GM18867 (cell line): Measurements from ENCODE around the gene SLC26A11.

Source experiments
- ATAC-seq: cut with Tn5 transposase; IDR thresholded peaks from one replicate; pipeline ENCODE4 v1.9.1; 2021; ENCODE audit warnings: mild to moderate bottlenecking, moderate library complexity; ENCODE audit not compliant: unreplicated experiment

SLC26A11 gene

DNA sequence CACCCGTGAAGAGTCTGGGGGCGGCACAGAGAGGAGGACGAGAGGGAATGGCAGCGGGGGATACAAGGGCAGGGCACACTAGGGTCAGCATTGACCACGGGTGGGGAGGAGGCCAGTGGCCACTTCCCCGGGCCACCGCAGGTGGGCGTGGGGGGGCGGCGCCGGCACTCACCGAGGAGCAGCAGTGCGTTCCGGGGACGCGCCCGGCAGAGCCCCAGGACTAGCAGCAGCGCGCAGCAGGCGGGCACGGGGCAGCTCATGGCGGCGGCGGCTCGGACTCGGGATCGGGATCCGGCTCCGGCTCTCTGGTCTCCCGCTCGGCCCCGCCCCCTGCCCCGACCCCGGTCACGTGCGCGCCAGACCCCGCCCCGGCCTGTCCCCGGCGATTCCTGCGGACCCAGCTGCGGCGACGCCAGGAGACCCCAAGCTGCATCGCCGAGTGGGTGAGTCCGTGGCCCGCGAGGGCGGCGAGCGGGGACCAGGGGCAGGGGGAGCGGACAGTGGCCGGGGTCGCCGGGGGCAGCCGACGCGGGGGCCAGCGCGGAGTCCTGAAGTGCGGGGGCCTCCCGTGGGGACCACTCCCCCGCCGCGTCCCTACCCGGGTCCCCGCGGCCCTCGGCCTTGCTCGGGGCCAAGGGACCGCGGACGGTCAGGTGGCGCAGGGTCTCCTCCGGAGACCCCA, at the start of gene SLC26A11, which contains the start of gene SGSH:
Gene SLC26A11, plus strand, starts transcription at position 374 of the 682 bp plus-strand sequence. CDS start 1,134 bp downstream, outside the sequence.
Gene SGSH, minus strand, starts transcription at position 280 of the 682 bp plus-strand sequence. Its CDS starts 20 bp downstream, at position 260.
- peak; percentile 42 for ATAC-seq

DNA sequence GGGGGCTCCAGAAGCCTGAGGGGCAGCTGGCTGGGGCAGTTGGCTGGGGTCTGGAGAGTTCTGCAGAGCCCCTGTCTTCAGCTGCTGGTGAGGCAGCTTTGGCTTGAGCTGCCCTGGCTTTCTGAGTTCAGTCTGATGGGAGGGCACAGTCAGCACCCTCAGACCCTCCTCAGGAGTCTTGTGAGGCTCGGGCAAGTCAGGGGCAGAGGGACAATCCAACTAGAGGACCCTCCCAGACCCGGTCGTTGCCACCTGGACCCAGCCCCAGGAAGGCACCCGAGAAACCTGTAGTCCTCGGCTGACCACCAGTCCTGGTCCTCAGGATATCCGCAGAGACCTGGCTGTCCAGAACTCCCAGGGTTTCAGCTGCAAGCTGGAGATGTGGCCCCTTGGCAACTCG, 48.5 kb upstream of the SLC26A11 start:
- no peak for ATAC-seq

DNA sequence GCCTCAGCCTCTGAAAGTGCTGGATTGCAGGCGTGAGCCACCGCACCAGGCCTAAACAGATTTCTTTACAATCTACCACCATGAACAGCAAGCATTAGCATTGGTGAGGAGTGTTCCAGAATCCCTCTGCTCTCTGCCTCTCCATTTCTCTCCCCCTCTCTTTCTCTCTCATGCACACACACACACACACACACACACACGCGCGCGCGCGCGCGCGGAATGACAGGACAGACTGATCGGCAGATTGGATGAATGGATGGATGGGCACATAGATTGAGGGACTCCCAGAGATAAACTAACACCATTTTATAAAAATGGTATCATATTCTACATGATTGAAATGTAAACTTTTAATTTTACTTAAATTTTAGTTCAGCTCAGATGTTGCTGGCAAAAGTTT, 47.1 kb upstream of the SLC26A11 start:
- no peak for ATAC-seq

DNA sequence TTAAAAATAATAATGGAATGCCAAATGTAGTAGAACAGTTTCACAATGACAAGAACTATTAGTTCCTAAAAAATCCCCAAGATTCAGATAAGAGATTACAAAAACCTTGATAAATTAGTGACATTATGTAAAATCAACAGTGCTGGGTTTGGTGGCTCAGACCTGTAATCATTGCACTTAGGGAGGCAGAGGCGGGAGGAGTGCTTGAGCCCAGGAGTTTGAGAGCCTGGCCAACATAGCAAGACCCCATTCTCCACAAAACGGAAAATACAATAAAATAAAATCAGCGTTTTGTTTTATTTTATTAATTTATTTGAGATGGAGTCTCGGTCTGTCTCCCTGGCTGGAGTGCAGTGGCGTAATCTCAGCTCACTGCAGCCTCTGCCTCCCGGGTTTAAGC, 46.3 kb upstream of the SLC26A11 start:
- no peak for ATAC-seq

DNA sequence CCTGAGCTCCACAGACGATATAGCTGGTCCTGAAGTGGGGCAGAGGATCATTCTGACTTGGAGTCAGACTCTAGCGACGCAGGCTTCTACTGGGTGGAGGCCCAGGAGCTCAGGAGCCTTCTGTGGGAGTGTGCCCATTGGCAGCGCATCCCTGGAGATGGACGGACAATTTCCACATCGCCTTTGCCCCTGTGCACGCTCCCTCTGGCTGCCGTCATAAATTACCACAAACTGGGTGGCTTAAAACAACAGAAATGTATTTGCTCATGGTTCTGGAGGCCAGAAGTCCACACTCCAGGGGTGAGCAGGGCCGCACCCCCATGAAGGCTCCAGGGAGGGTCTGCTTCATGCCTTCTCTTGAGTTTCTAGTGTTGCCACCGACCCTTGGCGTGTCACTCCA, 43.5 kb upstream of the SLC26A11 start:
- ATAC-seq, result no peak

DNA sequence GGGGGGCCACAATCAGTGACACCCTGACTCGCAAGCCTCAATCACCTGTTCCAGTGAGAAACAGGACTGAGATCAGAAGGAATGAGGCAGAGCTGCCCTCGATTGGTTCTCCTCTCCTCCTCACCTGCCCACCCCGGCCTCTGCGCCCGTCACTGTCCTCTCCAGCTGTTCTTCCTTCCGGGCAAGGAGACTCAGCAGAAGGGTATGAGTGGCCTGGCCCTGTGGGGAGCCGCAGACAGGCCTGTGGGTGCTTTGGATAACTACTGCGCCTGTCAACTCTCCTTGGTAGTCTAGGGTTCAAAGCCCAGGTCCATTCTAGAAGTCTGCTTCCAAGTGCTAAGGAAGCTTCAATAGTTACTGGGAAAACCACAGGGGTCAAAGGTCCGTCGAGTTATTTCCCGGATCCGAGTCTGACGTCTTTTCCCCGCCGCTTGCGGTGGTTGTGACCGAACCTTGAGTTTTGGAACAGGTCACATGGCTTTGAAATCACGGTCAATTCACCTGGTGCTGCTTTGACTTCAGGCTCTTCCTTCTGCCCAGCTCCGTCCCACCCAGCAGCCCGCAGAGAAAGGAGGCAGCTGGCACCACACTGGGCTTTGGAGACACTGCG, 42.1 kb upstream of the SLC26A11 start:
- no peak for ATAC-seq

DNA sequence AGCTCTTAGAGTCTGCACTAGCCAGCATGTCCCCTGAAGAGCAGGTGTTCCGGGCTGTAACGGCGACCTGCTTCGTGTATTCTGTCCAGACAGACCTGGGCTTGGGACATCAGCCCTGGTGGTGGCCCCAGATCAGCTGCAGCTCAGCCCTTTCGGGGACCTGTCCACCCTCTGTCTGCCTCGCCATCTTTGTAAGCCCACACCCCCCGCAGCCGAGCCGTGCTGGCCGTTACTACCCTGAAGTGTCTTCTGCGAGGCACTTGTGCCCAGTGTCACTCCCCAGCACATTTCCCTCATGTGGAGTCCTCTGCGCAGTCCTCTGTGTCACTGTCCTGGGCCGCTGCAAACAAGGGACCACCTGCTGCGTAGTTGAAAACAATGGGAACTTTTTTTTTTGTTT, 40.0 kb upstream of the SLC26A11 start:
- ATAC-seq, result no peak

DNA sequence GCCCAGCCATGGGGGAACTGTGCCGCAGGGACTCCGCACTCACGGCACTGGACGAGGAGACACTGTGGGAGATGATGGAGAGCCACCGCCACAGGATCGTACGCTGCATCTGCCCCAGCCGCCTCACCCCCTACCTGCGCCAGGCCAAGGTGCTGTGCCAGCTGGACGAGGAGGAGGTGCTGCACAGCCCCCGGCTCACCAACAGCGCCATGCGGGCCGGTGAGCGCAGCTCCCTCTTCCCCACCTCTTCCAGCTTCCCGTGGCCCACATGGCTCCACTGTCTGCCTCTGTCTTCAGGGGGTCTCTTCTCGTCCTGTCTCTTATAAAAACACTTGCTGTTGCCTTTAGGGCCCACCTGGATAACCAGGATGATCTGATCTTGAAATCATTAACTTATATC, 38.8 kb upstream of the SLC26A11 start:
- ATAC-seq, result no peak

DNA sequence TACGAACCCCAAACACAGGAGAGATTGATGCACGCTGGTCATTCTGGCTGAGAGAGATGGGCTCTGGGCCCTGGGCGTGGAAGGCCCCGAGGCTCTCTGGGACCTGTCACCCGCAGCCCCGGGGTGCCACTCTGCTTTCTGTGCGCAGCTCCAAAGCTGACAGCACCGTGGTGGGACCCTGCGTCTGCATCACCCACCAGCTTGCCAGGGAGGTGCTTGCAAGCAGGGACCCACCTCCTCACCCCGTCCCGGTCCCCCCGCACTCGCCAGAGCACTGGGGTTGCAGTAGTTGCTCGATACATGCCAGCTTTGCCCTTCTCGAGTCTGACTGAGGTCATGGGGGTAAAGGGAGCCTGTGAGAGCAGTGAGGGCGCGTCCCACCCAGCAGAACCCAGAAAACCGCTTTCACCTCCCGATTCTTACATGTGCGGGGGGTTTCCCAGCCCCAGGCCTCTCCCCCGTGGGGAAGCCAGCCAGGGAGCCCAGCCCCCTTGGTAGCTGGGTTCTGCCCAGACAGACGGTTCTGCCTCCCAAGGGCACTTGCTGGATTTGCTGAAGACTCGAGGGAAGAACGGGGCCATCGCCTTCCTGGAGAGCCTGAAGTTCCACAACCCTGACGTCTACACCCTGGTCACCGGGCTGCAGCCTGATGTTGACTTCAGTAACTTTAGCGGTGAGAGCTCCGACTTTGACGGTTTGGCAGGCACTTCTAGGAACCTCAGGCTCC, 37.9 kb upstream of the SLC26A11 start:
- ATAC-seq, result no peak

DNA sequence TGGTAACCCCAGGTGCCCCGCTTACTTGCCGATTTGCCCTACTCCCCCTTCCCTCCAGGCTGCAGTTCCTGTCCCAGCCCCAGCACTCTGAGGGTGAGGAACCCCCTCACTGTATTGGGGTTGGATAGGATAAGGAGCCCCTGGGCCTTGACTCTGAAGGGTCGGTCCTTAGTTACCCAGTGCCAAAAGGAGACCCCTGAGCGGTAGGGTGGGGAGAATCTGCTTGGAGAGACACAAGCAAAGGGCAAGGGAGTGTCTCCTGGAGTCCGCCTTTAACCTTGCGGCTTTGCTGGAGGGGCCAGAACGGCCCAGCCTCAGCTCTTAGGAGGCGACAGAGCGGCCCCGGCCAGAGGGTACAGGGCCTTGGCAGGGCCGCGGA, 37.4 kb upstream of the SLC26A11 start:
- ATAC-seq, result no peak

DNA sequence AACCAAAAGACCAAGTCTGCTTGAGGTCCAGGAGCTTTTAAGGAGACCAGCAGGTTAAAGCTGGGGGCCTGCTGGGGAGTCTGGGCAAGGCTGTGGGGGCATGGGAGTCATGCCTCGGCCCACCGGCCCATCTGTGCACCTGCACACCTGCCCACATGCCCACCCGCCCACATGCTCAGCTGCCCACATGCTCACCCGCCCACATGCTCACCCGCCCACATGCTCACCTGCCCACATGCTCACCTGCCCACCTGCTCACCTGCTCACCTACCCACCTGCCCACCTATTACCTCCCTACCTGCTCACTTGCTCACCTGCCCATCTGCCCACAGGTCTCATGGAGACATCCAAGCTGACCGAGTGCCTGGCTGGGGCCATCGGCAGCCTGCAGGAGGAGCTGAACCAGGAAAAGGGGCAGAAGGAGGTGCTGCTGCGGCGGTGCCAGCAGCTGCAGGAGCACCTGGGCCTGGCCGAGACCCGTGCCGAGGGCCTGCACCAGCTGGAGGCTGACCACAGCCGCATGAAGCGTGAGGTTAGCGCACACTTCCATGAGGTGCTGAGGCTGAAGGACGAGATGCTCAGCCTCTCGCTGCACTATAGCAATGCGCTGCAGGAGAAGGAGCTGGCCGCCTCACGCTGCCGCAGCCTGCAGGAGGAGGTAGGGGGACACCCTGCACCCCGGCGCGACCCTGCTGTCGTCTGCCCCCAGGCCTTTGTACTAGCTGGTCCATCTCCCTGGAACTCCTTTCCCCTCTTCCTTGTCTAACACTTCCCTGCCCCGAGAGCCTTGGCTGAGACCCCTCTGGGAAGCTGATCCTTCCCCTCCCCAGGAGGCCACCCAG, 36.4 kb upstream of the SLC26A11 start:
- no peak for ATAC-seq

DNA sequence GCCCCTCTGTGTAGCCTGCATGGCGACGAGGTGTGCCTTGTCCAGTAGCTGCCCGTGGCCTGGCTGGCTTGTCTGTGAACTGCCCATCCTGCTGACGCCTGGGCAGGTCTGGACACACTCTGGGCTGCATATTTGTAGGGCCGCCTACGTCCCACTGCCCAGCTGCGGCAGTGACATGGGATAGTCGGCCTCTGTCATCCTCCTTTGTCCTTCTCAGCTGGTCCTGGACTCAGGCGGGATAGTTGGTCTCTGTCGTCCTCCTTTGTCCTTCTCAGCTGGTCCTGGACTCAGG, 35.9 kb upstream of the SLC26A11 start:
- ATAC-seq, result no peak

DNA sequence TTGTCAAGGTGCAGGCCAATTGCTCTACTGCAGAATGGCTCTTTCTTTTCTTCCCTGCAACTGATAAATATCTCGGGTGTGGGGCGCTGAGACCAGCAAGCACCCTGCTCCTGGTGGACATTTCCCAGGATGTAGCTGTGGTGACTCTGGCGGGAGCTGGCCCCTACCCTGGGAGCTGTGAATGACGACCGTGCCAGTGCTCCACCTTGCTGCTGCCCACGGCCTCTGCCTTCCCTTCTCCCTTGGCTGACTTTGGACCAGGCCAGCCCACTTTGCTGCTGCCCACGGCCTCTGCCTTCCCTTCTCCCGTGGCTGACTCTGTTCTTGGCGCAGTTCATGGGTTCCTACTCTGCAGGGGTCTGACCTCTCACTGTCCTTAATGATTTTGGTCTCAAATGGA, 34.3 kb upstream of the SLC26A11 start:
- ATAC-seq, result no peak

DNA sequence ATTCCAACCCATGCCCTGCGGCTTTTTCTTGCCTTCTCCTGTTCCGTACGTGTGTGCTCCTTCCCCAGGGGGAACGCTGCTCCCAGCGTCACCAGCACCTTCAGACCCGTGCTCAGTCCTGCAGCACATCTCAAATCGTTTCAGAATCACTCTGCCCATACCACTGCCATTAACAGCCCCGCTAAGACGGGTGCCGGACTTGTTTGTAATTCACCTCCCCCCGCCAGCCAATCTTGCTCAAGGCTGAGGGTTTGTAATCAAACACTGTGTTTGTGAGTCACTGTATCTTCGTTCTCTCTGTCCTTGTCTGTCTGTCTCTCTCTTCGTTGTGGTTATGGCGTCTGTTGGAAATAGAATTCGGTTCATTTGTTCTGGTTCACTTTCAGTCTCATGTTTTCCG, 33.1 kb upstream of the SLC26A11 start:
- ATAC-seq, result no peak

DNA sequence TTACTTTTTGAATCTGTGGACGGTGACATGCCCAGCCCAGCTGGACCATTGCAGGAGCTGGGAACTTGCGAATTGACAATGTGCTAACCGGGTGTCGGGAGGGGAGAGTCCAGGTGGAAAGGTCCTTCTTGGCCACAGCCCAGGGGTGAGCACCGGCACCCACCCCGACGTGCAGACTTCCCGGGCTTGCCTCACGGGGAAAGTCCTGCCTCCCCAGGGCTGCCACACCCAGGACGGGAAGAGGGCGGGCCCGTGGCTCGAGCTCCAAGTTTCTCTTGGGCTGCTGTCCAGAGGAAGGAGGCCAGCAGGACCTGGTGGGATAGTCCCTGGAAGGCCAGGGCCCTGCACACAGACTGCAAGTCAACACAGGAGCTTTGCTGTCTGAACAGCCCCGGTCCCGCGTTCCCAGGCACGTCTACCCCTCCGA, 32.7 kb upstream of the SLC26A11 start:
- no peak for ATAC-seq

DNA sequence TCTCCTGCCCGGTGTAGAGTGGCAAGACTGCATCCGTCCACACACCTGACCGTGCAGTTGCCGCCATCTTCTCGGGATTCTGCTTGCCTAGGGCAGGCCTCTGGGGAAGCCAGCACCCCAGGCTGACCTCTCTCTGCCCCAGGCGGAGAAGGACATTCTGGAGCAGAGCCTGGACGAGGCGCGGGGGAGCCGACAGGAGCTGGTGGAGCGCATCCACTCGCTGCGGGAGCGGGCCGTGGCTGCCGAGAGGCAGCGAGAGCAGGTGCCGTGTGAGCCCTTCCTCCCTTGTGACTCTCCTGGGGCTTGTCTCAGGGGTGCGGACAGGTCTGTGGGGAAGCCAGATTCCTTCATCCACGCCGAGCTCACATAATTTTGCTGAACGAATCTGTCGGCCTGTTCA, 30.6 kb upstream of the SLC26A11 start:
- no peak for ATAC-seq

DNA sequence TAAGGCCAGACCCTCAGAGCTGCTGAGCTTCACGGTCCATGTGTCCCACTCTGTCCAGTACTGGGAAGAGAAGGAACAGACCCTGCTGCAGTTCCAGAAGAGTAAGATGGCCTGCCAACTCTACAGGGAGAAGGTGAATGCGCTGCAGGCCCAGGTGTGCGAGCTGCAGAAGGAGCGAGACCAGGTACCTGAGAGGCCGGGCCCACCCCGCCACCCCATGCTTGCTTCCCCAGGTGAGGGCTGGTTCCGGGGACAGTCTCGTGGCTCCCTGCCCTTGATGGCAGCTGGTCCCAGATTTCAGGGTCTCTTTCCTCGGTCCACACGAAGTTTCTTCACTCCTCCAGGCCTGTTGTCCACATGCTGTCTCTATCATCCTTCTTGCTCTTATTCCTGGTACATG, 29.5 kb upstream of the SLC26A11 start:
- ATAC-seq, result no peak

DNA sequence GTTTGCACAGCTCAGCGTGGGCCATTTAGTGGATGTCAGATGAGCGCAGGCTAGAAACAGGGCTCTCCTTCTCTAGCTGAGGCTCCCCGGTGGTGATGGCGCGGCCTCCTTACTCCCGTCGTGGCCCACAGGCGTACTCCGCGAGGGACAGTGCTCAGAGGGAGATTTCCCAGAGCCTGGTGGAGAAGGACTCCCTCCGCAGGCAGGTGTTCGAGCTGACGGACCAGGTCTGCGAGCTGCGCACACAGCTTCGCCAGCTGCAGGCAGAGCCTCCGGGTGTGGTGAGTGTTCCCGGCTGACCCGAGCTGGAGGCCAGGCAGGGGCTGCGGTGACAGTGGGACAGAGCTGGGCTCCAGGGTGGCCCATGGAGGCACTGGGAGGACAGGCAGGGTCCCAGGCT, 29.0 kb upstream of the SLC26A11 start:
- ATAC-seq, result no peak

DNA sequence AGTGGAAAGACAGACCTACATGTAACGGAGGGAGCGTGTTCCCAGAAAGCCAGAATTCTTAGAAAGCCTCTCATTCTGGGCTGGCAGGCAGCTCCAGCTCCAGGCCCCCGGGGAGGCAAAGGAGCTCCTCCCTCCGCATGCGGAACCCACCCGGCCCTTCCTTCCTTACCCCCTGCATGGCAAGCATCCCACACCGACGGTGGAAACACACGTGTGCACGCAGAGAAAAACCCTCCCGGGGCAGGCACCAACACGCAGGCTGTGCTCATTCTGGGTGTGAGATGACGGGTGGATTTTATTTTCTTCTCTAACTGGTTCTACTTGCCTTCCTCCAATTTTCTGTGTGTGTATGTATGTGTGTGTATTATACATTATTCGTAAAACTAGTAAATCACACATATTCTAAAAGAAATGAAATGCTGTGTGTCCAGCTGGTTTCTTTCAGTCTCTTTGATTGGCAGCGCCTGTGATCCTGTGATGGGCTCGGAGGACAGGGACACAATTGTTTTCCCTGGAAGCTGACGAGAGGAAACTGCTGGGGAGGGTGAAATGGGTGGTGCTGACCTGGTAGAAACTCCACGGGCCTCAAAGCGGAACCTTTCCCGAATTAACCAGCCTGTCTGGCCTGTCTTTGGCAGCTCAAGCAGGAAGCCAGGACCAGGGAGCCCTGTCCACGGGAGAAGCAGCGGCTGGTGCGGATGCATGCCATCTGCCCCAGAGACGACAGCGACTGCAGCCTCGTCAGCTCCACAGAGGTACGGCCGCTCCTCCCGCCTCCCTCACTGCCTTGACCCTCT, 28.2 kb upstream of the SLC26A11 start:
- ATAC-seq, result no peak

DNA sequence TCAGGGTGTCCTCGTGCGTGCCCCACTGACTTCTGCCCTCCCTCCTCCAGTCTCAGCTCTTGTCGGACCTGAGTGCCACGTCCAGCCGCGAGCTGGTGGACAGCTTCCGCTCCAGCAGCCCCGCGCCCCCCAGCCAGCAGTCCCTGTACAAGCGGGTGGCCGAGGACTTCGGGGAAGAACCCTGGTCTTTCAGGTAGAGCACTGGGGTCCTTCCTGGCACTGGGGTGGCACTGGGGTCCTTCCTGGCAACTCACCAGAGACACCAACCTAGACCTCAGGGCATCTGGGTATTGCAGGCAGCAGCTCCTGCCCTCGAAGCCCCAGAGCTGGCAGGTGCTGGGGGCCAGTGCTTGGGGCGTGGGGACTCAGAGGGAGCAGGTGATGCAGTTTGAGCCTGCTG, 25.1 kb upstream of the SLC26A11 start:
- no peak for ATAC-seq
